Measurements from ENCODE around the gene SLC25A6. TPM values are rescaled to one million over a fixed set of nuclear protein-coding genes. Genes with fewer than 3 reads are reported as not detected.
A peak's percentile ranks its signal among the peaks of the same experiment; 100 is the strongest.

Gene SLC25A6
- total and polyA plus RNA-seq, 2 of the 13 experiments (the other 11 are each of a cell fraction or from before 2014, with no cell fraction given), result 138 to 581 TPM

DNA sequence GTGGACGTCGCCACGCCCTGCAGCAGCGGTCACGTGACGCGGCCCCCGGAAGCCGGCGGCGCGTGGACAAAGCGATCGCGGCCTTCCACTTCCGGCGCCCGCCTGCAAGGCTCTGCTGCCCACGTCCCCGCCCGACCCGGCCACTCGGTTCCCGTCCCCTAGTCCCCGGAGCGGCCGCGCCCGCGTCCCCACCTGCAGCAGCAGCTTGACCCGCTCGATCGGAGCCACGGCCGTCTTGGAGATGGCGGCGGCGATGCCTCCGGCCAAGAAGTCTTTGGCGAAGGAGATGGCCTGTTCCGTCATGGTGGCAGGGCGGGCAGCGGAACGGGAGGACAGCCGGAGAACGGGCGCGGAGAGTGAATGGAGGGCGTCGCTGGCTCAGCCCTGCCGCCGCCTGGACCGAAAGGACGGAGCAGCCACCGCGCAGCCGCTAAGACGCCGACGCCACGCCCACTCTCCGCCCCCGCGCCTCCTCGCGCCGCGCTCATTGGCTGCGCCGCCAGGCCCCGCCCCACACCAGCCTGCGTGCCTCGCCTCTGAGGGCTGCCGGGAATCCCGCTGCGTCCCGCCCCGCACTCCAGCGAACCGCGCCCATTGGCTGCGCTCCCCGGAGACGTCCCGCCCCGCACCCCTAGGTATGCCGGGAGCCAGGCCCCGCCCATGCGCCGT is at the start of gene SLC25A6 (continued):
- TF ChIP-seq, protein P1, sequence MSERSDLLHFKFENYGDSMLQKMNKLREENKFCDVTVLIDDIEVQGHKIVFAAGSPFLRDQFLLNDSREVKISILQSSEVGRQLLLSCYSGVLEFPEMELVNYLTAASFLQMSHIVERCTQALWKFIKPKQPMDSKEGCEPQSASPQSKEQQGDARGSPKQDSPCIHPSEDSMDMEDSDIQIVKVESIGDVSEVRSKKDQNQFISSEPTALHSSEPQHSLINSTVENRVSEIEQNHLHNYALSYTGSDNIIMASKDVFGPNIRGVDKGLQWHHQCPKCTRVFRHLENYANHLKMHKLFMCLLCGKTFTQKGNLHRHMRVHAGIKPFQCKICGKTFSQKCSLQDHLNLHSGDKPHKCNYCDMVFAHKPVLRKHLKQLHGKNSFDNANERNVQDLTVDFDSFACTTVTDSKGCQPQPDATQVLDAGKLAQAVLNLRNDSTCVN (CRISPR knock-in tag; IDR thresholded peaks at IDR 0.05; ENCODE audit: borderline replicate concordance), result no peak
- TF ChIP-seq SNRNP70 (IDR thresholded peaks at IDR 0.05; ENCODE audit: low read depth, low read length), result no peak
- TF ChIP-seq RAD21 (CRISPR knock-in tag; IDR thresholded peaks at IDR 0.05), result peak; percentile 67; the same call in 1 of the 2 replicates
- peak; percentile 30; the same call in 1 of the 2 replicates for TF ChIP-seq ZNF550 (CRISPR knock-in tag; IDR thresholded peaks at IDR 0.05; ENCODE audit: borderline replicate concordance)
- no peak for TF ChIP-seq ZNF570 (CRISPR knock-in tag; IDR thresholded peaks at IDR 0.05; ENCODE audit: borderline replicate concordance)
- no peak for TF ChIP-seq THYN1 (CRISPR knock-in tag; IDR thresholded peaks at IDR 0.05; ENCODE audit: borderline replicate concordance, low read depth)
- TF ChIP-seq, protein P2, sequence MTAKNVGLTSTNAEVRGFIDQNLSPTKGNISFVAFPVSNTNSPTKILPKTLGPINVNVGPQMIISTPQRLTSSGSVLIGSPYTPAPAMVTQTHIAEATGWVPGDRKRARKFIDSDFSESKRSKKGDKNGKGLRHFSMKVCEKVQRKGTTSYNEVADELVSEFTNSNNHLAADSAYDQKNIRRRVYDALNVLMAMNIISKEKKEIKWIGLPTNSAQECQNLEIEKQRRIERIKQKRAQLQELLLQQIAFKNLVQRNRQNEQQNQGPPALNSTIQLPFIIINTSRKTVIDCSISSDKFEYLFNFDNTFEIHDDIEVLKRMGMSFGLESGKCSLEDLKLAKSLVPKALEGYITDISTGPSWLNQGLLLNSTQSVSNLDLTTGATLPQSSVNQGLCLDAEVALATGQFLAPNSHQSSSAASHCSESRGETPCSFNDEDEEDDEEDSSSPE (CRISPR knock-in tag; IDR thresholded peaks at IDR 0.05), result peak; percentile 51; the same call in 1 of the 2 replicates
- TF ChIP-seq, protein P3, sequence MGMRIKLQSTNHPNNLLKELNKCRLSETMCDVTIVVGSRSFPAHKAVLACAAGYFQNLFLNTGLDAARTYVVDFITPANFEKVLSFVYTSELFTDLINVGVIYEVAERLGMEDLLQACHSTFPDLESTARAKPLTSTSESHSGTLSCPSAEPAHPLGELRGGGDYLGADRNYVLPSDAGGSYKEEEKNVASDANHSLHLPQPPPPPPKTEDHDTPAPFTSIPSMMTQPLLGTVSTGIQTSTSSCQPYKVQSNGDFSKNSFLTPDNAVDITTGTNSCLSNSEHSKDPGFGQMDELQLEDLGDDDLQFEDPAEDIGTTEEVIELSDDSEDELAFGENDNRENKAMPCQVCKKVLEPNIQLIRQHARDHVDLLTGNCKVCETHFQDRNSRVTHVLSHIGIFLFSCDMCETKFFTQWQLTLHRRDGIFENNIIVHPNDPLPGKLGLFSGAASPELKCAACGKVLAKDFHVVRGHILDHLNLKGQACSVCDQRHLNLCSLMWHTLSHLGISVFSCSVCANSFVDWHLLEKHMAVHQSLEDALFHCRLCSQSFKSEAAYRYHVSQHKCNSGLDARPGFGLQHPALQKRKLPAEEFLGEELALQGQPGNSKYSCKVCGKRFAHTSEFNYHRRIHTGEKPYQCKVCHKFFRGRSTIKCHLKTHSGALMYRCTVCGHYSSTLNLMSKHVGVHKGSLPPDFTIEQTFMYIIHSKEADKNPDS (CRISPR knock-in tag; IDR thresholded peaks at IDR 0.05), result no peak
- TF ChIP-seq MEIS1 (CRISPR knock-in tag; IDR thresholded peaks at IDR 0.05; ENCODE audit: borderline replicate concordance), result no peak
- TF ChIP-seq HOXD1 (CRISPR knock-in tag; IDR thresholded peaks at IDR 0.05), result peak; percentile 49
- TF ChIP-seq NKX3-1 (CRISPR knock-in tag; IDR thresholded peaks at IDR 0.05), result peak; percentile 14; the same call in 1 of the 2 replicates
- TF ChIP-seq PRMT3 (CRISPR knock-in tag; IDR thresholded peaks at IDR 0.05; ENCODE audit: borderline replicate concordance, low read depth), result no peak
- no peak for TF ChIP-seq ZC3H13 (CRISPR knock-in tag; IDR thresholded peaks at IDR 0.05)
- no peak for TF ChIP-seq NBN (conservative IDR thresholded peaks at IDR 0.05)
- TF ChIP-seq, protein P4, sequence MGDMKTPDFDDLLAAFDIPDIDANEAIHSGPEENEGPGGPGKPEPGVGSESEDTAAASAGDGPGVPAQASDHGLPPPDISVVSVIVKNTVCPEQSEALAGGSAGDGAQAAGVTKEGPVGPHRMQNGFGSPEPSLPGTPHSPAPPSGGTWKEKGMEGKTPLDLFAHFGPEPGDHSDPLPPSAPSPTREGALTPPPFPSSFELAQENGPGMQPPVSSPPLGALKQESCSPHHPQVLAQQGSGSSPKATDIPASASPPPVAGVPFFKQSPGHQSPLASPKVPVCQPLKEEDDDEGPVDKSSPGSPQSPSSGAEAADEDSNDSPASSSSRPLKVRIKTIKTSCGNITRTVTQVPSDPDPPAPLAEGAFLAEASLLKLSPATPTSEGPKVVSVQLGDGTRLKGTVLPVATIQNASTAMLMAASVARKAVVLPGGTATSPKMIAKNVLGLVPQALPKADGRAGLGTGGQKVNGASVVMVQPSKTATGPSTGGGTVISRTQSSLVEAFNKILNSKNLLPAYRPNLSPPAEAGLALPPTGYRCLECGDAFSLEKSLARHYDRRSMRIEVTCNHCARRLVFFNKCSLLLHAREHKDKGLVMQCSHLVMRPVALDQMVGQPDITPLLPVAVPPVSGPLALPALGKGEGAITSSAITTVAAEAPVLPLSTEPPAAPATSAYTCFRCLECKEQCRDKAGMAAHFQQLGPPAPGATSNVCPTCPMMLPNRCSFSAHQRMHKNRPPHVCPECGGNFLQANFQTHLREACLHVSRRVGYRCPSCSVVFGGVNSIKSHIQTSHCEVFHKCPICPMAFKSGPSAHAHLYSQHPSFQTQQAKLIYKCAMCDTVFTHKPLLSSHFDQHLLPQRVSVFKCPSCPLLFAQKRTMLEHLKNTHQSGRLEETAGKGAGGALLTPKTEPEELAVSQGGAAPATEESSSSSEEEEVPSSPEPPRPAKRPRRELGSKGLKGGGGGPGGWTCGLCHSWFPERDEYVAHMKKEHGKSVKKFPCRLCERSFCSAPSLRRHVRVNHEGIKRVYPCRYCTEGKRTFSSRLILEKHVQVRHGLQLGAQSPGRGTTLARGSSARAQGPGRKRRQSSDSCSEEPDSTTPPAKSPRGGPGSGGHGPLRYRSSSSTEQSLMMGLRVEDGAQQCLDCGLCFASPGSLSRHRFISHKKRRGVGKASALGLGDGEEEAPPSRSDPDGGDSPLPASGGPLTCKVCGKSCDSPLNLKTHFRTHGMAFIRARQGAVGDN (CRISPR knock-in tag; IDR thresholded peaks at IDR 0.05), result peak; percentile 80
- peak; percentile 84 for TF ChIP-seq HDAC1 (CRISPR knock-in tag; IDR thresholded peaks at IDR 0.05)
- no peak for TF ChIP-seq FIP1L1 (IDR thresholded peaks at IDR 0.05; ENCODE audit: borderline replicate concordance, insufficient read depth, low read depth, low read length)
- TF ChIP-seq CREB1 (IDR thresholded peaks at IDR 0.05), result peak; percentile 54
- TF ChIP-seq CREB1 (CRISPR knock-in tag; IDR thresholded peaks at IDR 0.05), result no peak
- no peak for TF ChIP-seq ZNF367 (CRISPR knock-in tag; IDR thresholded peaks at IDR 0.05; ENCODE audit: borderline replicate concordance)
